ENCODE results near the gene CBR3. TPM values are rescaled to one million over a fixed set of nuclear protein-coding genes. Genes with fewer than 3 reads are reported as not detected.
A peak's percentile ranks its signal among the peaks of the same experiment; 100 is the strongest.

CBR3 gene
- total and polyA plus RNA-seq, 2 of the 13 experiments (the other 11 are each of a cell fraction or from before 2014, with no cell fraction given), result not detected

DNA sequence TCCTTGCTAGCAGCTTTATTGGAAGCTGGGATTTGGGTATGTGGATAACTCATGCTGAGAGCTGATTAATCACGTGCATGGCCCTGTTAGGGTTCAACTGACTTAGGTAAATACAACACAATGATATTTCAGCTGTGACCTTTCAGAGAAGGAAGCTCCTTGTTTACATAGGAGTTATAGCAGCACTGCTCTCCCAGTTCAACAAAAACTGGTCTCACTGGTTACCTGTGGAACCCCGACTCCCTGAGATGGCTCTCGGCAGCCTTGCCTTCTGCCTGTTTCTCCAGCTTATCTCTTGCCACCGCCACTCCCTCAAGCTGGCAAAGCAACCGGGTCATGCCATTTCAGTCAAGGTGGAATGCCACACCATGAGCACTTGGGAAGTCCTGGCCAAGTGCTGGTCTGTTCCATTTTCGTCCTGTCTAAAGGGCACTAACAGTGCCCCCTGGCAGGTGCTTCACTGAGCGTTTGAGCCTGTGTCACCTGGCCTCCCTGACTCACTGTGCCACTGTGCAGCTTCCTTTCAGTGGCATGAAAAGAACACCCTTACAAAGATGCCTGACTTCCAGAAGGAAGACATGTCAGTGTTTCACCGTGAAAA, 53.3 kb downstream of the CBR3 start (continued):
- TF ChIP-seq, protein P1, sequence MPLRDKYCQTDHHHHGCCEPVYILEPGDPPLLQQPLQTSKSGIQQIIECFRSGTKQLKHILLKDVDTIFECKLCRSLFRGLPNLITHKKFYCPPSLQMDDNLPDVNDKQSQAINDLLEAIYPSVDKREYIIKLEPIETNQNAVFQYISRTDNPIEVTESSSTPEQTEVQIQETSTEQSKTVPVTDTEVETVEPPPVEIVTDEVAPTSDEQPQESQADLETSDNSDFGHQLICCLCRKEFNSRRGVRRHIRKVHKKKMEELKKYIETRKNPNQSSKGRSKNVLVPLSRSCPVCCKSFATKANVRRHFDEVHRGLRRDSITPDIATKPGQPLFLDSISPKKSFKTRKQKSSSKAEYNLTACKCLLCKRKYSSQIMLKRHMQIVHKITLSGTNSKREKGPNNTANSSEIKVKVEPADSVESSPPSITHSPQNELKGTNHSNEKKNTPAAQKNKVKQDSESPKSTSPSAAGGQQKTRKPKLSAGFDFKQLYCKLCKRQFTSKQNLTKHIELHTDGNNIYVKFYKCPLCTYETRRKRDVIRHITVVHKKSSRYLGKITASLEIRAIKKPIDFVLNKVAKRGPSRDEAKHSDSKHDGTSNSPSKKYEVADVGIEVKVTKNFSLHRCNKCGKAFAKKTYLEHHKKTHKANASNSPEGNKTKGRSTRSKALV (CRISPR knock-in tag; IDR thresholded peaks at IDR 0.05), result 0 out of 2 replicates have a peak, but pooled peaks have one; percentile 35
- TF ChIP-seq, protein P2, sequence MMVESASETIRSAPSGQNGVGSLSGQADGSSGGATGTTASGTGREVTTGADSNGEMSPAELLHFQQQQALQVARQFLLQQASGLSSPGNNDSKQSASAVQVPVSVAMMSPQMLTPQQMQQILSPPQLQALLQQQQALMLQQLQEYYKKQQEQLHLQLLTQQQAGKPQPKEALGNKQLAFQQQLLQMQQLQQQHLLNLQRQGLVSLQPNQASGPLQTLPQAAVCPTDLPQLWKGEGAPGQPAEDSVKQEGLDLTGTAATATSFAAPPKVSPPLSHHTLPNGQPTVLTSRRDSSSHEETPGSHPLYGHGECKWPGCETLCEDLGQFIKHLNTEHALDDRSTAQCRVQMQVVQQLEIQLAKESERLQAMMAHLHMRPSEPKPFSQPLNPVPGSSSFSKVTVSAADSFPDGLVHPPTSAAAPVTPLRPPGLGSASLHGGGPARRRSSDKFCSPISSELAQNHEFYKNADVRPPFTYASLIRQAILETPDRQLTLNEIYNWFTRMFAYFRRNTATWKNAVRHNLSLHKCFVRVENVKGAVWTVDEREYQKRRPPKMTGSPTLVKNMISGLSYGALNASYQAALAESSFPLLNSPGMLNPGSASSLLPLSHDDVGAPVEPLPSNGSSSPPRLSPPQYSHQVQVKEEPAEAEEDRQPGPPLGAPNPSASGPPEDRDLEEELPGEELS (CRISPR knock-in tag; IDR thresholded peaks at IDR 0.05), result peak; percentile 60
- TF ChIP-seq HDAC2 (CRISPR knock-in tag; IDR thresholded peaks at IDR 0.05) (peak; percentile 46; the same call in 1 of the 2 replicates), ZNF790 (CRISPR knock-in tag; IDR thresholded peaks at IDR 0.05; ENCODE audit: borderline replicate concordance) (no peak), ZNF432 (CRISPR knock-in tag; IDR thresholded peaks at IDR 0.05; ENCODE audit: borderline replicate concordance) (no peak), IRF1 (CRISPR knock-in tag; IDR thresholded peaks at IDR 0.05; ENCODE audit: low read depth) (no peak), ZNF761 (CRISPR knock-in tag; conservative IDR thresholded peaks at IDR 0.05) (no peak), CENPT (CRISPR knock-in tag; IDR thresholded peaks at IDR 0.05; ENCODE audit: low read depth) (no peak), JDP2 (CRISPR knock-in tag; IDR thresholded peaks at IDR 0.05; ENCODE audit: borderline replicate concordance) (no peak), ZNF264 (CRISPR knock-in tag; IDR thresholded peaks at IDR 0.05) (0 out of 2 replicates have a peak, but pooled peaks have one; percentile 66), HNRNPL (IDR thresholded peaks at IDR 0.05; ENCODE audit: low read depth, low read length) (peak; percentile 81), NCOA2 (CRISPR knock-in tag; IDR thresholded peaks at IDR 0.05) (peak; percentile 18; the same call in 1 of the 2 replicates), STAG1 (CRISPR knock-in tag; IDR thresholded peaks at IDR 0.05) (no peak; the same call in 1 of the 2 replicates), HNF4A (CRISPR knock-in tag; IDR thresholded peaks at IDR 0.05) (peak; percentile 8; the same call in 1 of the 2 replicates), CTCF (CRISPR knock-in tag; IDR thresholded peaks at IDR 0.05) (peak; percentile 25; the same call in 1 of the 2 replicates), SOX5 (CRISPR knock-in tag; IDR thresholded peaks at IDR 0.05; ENCODE audit: borderline replicate concordance) (peak; percentile 73), ETV5 (CRISPR knock-in tag; IDR thresholded peaks at IDR 0.05; ENCODE audit: borderline replicate concordance) (peak; percentile 10; the same call in 1 of the 2 replicates), ZC3H4 (CRISPR knock-in tag; IDR thresholded peaks at IDR 0.05; ENCODE audit: borderline replicate concordance) (no peak)
- TF ChIP-seq, protein P3, sequence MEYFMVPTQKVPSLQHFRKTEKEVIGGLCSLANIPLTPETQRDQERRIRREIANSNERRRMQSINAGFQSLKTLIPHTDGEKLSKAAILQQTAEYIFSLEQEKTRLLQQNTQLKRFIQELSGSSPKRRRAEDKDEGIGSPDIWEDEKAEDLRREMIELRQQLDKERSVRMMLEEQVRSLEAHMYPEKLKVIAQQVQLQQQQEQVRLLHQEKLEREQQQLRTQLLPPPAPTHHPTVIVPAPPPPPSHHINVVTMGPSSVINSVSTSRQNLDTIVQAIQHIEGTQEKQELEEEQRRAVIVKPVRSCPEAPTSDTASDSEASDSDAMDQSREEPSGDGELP (IDR thresholded peaks at IDR 0.05; ENCODE audit: borderline replicate concordance, low read depth), result peak; percentile 77; the same call in 1 of the 2 replicates
- TF ChIP-seq, protein P4, sequence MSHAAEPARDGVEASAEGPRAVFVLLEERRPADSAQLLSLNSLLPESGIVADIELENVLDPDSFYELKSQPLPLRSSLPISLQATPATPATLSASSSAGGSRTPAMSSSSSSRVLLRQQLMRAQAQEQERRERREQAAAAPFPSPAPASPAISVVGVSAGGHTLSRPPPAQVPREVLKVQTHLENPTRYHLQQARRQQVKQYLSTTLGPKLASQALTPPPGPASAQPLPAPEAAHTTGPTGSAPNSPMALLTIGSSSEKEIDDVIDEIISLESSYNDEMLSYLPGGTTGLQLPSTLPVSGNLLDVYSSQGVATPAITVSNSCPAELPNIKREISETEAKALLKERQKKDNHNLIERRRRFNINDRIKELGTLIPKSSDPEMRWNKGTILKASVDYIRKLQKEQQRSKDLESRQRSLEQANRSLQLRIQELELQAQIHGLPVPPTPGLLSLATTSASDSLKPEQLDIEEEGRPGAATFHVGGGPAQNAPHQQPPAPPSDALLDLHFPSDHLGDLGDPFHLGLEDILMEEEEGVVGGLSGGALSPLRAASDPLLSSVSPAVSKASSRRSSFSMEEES (CRISPR knock-in tag; IDR thresholded peaks at IDR 0.05), result peak; percentile 63; the same call in 1 of the 2 replicates
